ENCODE results near the gene CDKAL1.

The CDKAL1 gene

GRCh38 chr6:20534295-20535262 is at the start of gene CDKAL1:
CDKAL1 (plus strand) TSS chr6:20534457; CDS start chr6:20546351, 11,894 bp downstream.
- TF ChIP-seq GATA3 (IDR thresholded peaks at IDR 0.05; ENCODE audit: low read depth, low read length), result no peak
- TF ChIP-seq GATA2 (IDR thresholded peaks at IDR 0.05; ENCODE audit: low read depth, low read length), result no peak

- TF ChIP-seq GATA3 (IDR thresholded peaks at IDR 0.05; ENCODE audit: low read depth, low read length) (no peak), GATA2 (IDR thresholded peaks at IDR 0.05; ENCODE audit: low read depth, low read length) (no peak)
These were observed 47.6 kb upstream of the CDKAL1 start for GRCh38 chr6:20486641-20487040.

GRCh38 chr6:20487669-20488375 is 46.4 kb upstream of the CDKAL1 start:
- TF ChIP-seq GATA2 (IDR thresholded peaks at IDR 0.05; ENCODE audit: low read depth, low read length) (no peak), GATA3 (IDR thresholded peaks at IDR 0.05; ENCODE audit: low read depth, low read length) (no peak)

GRCh38 chr6:20490591-20490990 is 43.7 kb upstream of the CDKAL1 start:
- TF ChIP-seq GATA3 (IDR thresholded peaks at IDR 0.05; ENCODE audit: low read depth, low read length), result no peak
- no peak for TF ChIP-seq GATA2 (IDR thresholded peaks at IDR 0.05; ENCODE audit: low read depth, low read length)

DNA sequence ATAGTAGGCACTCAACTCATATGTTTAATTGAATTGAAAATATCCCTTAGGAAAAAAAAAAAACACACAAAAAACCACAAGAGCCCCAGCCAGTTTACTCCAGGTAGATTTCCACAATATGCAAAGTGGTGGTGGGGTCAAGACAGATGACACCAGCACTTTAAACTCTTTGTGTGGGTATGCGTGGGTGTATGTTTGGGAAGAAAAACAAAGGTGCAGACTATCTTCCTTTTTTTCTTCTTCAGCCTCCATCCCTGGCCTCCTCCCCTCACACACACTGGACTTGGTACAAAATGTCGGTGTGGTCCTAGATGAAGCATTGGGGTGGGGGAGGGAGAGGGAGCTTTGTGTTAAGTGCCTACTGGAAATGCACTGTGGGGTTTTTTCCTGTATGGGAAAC is 42.2 kb upstream of the CDKAL1 start:
- TF ChIP-seq GATA2 (IDR thresholded peaks at IDR 0.05; ENCODE audit: low read depth, low read length), result no peak

- TF ChIP-seq GATA2 (IDR thresholded peaks at IDR 0.05; ENCODE audit: low read depth, low read length) (no peak), GATA3 (IDR thresholded peaks at IDR 0.05; ENCODE audit: low read depth, low read length) (no peak)
These were observed 36.8 kb upstream of the CDKAL1 start for GRCh38 chr6:20497216-20498040.

GRCh38 chr6:20498041-20498385 is 36.2 kb upstream of the CDKAL1 start:
- no peak for TF ChIP-seq GATA2 (IDR thresholded peaks at IDR 0.05; ENCODE audit: low read depth, low read length)
- no peak for TF ChIP-seq GATA3 (IDR thresholded peaks at IDR 0.05; ENCODE audit: low read depth, low read length)

- TF ChIP-seq GATA3 (IDR thresholded peaks at IDR 0.05; ENCODE audit: low read depth, low read length) (no peak), GATA2 (IDR thresholded peaks at IDR 0.05; ENCODE audit: low read depth, low read length) (no peak)
These were observed 25.0 kb upstream of the CDKAL1 start for GRCh38 chr6:20509212-20509611.

DNA sequence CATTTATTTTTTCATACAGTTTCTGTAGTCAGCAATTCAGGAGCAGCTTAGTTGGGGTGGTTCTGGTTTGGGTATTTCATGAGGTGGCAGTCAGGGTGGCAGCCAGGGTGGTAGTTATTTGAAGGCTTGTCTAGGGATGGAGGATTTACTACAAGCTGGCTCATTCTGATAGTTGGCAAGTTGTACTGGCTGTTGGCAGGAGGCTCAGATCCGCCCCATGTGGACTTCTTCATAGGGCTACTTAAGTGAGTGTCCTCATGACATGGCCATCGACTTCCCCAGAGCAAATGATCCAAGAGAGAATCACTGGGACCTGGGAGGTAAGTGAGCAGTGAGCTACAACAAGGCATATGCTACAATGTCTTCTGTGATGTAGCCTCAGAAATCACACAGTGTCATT is 22.4 kb upstream of the CDKAL1 start:
- TF ChIP-seq GATA3 (IDR thresholded peaks at IDR 0.05; ENCODE audit: low read depth, low read length) (no peak), GATA2 (IDR thresholded peaks at IDR 0.05; ENCODE audit: low read depth, low read length) (no peak)

DNA sequence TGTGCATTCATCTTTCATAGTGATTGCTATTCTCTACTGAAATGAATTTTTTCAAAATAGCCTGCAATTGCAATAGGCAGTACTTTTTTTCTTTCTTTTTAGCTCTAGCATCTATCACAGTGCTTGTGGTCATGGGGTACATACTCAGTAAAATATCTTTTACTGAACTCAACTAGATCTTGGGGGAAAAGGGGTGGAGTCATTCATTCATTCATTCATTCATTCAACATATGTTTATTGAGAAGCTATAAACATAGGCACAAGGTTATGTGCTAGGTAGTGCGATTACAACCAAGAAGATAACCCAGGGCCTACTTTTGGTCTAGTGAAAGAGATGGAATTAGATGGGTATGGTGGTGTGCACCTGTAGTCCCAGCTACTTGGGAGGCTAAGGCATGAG is 1.4 kb upstream of the CDKAL1 start:
- TF ChIP-seq GATA2 (IDR thresholded peaks at IDR 0.05; ENCODE audit: low read depth, low read length) (no peak), GATA3 (IDR thresholded peaks at IDR 0.05; ENCODE audit: low read depth, low read length) (no peak)

DNA sequence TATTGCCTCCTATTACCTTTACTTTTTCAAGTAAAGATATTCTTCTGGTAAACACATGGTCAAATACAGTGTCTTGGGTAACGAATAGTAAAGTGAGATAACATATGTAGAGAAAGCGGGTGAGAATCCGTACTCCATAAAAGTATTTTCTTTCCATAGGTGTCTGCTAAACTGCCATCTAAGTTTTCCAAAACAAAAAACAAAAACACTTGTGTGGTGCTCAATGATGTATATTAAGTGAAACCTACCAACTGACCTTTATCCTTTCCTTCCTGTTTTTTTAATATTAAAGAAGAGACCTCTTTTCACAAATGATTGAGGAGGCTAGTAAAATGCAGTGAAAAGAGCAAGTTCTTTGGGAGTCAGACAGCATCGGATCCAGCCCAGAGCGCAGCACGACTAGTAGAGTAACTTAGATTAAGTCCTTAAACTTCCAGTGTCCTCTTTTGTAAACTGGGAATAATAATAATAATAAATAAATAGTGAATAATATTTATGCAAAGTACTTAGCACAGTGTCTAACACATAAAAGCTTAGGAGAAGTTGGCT is 437 bp upstream of the CDKAL1 start:
- TF ChIP-seq GATA3 (IDR thresholded peaks at IDR 0.05; ENCODE audit: low read depth, low read length), result no peak
- no peak for TF ChIP-seq GATA2 (IDR thresholded peaks at IDR 0.05; ENCODE audit: low read depth, low read length)

DNA sequence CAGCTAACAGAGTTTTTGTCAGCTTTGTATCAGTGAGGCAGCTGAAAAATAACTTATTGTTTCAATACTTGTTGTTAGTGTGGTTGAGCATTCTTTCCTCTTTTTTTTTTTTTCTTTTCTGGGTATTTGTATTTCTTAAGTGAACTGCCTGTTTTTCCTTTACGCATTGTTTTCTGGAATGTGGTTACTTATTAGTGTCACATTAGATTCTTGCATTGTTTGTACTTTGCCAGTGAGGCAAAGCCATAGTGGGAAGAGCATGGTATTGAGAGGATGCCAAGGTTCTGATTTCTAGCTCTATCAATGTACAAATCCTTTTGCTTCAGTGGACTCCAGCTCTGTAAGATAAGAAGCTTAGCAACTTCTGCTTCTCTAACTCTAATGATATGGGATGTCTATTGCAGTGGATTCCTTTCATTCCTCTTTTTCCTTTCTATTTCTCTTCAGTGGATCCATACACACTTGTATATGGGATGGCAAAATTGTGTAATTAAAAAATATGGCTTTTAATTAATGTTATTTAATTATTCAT is 3.9 kb downstream of the CDKAL1 start:
- TF ChIP-seq GATA3 (IDR thresholded peaks at IDR 0.05; ENCODE audit: low read depth, low read length), result no peak
- TF ChIP-seq GATA2 (IDR thresholded peaks at IDR 0.05; ENCODE audit: low read depth, low read length), result no peak

GRCh38 chr6:20538907-20539306 is 4.7 kb downstream of the CDKAL1 start:
- no peak for TF ChIP-seq GATA3 (IDR thresholded peaks at IDR 0.05; ENCODE audit: low read depth, low read length)
- no peak for TF ChIP-seq GATA2 (IDR thresholded peaks at IDR 0.05; ENCODE audit: low read depth, low read length)

DNA sequence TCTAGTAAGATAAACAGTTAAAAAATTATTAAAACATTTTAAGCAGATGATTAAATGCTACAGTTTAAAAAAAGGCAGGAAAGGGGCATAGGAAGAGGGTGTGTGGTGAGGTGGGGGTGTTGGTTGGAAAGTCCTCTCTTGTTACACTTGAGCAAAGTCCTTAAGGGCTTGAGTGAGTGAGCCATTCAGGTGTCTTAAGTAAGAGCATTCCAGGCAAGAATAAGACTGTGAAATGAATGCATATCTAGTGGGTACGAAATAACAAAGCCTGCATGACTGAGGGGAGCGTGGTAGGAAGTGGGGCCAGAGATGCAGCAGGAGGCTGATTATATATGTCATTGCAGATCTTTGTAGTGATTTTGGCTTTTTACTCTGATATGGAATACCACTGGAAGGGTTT is 5.1 kb downstream of the CDKAL1 start:
- TF ChIP-seq GATA3 (IDR thresholded peaks at IDR 0.05; ENCODE audit: low read depth, low read length), result no peak
- no peak for TF ChIP-seq GATA2 (IDR thresholded peaks at IDR 0.05; ENCODE audit: low read depth, low read length)

All from SH-SY5Y (cell line).